GM21737 (cell line): ENCODE measurements around the gene CRYBB3.
"Not testable (repeated sequence)": the region's sequence is repeated elsewhere in the genome, so short reads cannot be mapped to it uniquely, and the experiment has no call there.

ENCODE experiments used
- ATAC-seq: cut with Tn5 transposase; IDR thresholded peaks from one replicate; pipeline ENCODE4 v1.9.1; 2021; ENCODE audit warnings: mild to moderate bottlenecking, moderate library complexity; ENCODE audit not compliant: unreplicated experiment

CRYBB3 gene

DNA sequence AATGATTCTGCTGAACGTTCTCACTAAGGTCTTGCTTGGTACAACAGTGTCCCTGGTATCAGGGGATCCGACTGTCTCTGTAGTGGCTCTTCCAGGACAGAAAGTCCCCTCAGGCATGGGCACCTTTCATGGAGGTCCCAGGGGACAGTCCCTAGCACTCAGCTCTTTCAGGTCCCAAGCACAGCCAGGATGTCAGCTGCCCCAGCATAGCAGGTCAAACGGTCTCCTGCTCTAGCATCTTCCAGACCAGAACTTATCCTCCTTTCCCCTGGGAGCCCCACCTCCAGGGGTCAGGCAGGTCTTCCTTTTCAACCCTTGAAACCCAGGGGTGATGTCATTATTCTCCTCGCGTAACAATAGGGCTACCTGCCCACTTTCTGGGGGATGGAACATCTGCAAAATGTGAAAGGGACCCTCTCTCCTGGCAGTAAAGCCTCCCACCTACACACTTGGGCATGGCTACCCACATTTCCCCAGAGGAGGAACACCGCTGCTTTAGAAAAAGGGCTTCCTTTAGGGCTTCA, 24.7 kb upstream of the CRYBB3 start:
- no peak for ATAC-seq

- ATAC-seq, result no peak
These were observed 23.5 kb upstream of the CRYBB3 start for GRCh38 chr22:25176175-25176574.

DNA sequence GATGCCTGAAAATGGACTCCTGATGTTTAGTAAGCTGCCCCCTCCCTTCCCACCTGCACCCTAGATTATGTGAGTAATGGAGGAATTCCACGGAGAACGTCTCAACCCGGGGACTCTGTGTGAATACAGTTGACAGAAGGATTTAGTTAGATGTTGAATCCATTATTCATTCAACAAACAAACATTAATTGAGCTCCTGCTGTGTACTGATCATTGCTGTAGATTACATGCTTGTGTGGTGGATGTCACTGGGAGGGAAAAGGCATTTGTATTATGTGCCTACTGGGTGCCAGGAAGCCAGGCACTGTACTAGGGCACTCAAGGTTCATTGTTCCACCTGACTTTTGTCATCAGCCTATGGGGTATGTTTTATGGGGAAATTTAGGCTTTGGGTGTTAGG, 22.9 kb upstream of the CRYBB3 start:
- no peak for ATAC-seq

DNA sequence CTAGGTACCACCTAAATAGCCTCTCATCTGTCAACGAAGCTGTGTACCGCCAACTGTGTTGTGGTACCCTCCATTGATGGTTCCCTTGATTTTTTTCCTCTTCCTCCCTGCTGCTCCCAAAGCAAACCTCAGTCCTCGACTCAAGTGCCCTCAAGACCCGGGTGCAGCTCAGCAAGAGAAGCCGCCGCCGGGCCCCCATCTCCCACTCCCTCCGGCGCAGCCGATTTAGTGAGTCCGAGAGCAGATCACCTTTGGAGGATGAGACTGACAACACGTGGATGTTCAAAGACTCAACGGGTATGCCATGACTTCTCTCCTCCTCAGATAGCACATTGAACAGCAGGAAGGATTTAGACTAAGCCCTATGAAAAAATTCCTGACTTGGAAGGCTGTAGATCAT, 22.4 kb upstream of the CRYBB3 start:
- ATAC-seq, result no peak

GRCh38 chr22:25177895-25178294, 21.8 kb upstream of the CRYBB3 start:
- no peak for ATAC-seq

- not testable (repeated sequence) for ATAC-seq
These were observed 21.3 kb upstream of the CRYBB3 start for GRCh38 chr22:25178348-25178747.

- not testable (repeated sequence) for ATAC-seq
These were observed 20.6 kb upstream of the CRYBB3 start for GRCh38 chr22:25178869-25179631.

DNA sequence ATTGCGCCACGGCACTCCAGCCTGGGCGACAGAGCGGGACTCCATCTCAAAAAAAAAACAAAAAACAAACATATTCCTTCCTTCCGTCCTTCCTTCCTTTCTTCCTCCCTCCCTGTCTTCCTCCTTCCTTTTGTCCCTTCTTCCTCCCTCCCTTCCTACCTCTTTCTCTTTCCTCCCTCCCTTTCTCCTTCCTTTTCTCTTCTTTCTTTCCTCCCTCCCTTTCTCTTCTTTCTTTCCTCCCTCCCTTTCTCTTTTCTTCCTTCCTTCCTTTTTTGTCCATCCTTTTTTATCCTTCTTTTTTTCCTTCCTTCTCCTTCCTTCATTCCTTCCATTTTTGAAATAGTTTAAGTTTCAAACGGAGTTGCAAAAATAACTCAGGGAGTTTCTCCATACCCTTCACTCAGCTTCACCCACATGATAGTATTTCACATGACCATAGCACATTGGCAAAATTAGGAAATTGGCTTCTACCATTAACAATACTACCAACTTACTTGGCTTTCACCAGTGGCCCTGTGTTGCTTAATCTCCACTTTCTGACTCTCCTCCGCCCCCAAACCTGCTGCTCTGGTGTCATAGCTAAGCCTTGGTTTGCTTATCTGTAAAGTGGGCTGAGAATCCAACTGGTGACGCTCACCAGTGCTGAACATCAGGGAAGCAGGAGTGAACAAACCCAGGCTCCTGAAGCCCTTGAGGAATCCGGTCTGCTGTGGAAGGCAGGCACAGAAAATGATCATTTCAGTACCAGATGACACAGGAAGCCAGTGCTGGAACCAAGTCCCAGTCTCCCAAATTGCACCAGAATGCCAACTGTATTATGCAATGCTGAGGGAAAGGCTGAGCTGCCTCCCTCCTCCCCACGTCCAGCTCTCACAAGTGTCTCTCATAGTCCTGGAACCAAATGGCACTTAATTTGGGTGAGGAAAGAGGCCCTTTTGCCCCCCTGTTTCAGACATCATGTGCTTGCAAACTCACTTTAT, 17.2 kb upstream of the CRYBB3 start:
- ATAC-seq, result no peak

DNA sequence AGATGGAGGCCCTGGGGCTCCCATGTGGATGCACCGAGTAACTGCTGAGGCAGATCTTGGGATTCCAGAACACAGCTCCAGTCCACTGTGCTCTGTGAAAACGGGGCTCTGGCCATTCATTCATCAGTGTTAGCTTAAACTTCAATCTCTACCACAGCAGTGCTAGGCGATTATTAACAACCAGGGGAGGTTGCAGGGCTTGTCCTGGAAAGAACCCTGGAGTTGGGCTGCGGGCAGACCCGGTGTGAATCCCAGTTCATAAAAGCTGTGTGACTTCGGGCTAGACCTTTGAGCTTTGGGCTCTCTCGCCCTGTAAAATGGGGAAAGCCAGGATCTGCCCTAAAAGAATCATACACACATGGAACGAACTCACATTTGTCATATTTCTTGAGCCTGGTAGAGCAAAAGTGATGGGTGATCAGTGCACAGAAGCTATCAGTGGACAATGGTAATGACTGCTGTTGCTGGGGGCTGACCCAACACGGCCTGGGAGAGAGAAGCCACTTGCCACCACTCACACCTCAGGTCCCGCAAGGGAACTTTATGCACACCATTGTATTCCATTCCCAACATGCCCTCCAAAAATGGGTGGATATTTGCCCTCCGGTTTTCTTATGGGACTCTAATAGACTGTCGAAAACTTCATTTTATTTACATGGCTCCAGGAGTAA, 15.6 kb upstream of the CRYBB3 start:
- no peak for ATAC-seq

- ATAC-seq, result no peak
These were observed 13.5 kb upstream of the CRYBB3 start for GRCh38 chr22:25186140-25186539.

DNA sequence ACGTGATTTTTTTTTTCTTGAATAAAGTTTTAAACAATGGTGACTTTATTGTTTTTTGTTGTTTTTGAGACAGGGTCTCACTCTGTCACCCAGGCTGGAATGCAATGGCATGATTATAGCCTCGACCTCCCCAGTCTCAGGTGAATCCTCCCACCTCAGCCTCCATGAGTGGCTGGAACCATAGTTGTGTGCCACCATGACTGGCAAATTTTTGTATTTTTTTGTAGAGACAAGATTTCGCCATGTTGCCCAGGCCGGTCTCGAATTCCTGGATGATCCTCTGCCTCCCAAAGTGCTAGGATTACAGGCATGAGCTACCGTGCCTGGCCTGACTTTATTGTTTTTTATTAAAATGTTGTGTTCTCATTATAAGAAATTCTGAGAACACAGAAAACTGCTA, 12.2 kb upstream of the CRYBB3 start:
- ATAC-seq, result no peak

DNA sequence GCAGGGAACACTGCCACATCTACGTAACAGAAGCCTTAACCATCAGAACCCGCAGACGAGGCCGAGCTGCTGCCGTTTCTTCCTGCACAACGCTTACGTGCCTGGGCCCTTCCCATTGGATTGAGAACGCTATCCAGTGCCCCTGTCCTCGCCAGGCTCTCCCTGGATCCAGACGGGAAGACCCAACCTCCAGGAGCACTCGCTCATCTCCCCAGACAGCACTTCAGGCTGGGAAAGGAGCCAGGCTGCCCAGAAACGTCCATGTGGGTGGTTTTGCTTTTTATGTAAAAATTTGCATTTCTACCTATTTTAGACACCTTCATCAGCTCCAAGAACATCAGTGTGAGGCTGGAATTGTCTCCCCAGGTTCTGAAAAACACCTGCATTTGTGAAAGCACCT, 7.3 kb upstream of the CRYBB3 start:
- ATAC-seq, result no peak

GRCh38 chr22:25193130-25193529, 6.5 kb upstream of the CRYBB3 start:
- ATAC-seq, result no peak

DNA sequence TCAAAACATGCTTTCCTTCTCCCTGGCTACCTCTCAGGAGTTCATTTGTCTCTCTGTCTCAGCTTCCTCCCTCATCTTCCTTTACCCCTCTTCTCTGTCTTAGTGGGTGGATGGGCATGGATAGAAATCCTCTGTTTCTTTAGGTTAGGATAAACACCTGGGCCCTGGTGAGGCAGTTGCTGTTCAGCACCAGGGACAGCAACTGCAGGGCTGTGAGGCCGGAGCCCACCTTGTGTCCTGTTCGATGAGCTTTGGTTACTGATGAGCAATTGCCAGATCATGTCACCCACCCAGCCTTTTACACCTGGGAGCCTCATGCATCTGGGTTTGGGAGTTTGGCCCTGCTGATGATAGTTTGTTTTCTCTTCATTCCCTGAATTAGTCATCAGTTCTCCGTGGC, 6.1 kb upstream of the CRYBB3 start:
- ATAC-seq, result no peak

DNA sequence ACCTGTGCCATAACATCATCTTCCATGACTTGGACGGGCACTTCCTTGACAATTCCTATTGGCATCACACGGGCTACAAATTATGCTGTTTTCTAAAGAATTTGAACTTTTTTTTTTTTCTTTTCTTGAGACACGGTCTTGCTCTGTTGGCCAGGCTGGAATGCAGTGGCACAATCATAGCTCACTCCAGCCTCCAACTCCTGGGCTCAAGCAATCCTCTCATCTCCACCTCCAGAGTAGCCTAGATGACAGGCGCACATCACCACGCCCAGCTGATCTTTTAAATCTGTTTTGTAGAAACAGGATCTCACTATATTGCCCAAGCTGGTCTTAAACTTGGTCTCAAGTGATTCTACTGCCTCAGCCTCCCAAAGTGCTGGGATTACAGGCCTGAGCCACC, 3.3 kb upstream of the CRYBB3 start:
- no peak for ATAC-seq

GRCh38 chr22:25197340-25197739, 2.3 kb upstream of the CRYBB3 start:
- no peak for ATAC-seq

DNA sequence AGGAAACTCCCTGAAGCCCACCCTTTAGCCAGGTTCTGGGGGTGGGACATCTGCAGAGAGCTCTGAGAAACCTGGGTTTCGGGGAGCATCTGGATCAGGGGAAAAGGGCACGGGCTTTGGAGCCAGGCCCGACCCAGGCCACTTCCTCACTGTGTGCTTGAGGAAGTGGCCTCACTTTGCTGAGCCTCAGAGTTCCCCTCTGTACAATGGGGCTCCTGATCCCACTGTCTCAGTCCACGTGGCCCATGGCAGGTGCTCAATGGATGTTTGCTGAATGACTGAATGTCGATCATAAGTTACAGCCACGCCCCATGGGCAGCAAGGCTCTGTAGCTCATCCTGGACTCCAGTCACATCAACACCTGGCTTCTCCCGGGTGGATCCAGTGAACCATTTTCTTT, 1.3 kb downstream of the CRYBB3 start:
- ATAC-seq, result no peak

DNA sequence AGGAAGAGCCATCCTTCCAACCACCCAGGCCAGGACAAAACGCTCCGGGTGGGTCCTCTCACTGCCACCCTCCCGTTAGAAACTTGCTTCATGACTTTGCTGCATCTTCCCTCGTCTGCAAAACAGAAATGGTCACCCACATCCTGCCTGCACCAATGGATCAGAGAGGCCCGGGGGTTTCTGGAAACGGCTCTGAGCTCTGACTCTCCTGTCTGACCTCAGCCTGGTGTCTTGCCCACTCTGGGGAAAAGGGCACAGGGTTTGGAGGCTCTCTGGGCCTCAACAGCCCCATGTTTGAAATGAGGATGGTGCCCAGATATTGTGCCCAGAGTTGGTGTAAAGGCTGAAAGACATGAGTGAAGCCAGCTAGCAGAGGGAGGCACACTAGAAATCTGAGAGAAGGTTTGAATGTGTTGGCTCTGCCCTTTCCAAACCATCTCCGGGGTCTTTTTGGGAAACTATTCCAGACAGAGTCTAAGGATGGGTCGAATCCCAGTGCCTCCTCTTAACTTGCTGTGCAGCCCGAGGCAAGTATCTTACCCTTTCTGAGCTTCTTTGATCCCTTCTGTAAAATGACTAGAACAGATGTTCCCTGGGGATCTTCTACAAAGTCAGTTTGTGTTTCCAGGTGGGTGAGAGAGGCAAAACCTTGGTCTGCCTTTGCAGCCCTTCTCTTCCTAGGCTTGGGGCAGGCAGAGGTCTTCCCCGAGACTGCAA, 2.1 kb downstream of the CRYBB3 start:
- no peak for ATAC-seq

DNA sequence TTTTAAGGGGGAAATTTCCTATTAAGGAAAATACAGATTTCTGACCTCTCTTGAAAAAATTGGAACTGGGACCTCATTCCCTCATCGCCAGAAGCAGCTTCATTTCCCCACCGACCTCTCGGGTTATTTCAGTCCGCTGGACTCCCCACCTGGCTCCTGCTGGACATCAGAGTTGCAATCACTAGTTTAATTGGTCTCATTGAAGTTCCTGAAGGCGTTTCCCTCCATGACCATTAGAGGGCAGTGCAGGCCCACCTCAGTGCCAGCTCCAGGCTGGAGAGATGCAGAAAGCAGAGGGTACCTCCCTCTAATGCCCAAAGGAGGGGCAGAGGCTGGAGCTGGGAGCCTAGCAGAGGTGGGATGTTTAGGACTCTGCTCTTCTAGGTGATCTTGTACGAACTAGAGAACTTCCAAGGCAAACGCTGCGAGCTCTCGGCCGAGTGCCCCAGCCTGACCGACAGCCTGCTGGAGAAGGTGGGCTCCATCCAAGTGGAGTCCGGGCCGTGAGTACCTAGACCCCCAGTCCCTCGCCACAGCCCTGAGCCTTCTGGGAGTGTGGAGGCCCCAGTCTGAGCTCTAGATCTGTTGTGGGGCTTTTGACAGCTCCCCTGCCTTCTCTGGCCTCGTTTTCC, 2.7 kb downstream of the CRYBB3 start:
- ATAC-seq, result no peak

GRCh38 chr22:25203082-25203481, 3.4 kb downstream of the CRYBB3 start:
- ATAC-seq, result no peak
